Astrocyte of the cerebellum (primary cell): ENCODE measurements around the gene PHYHD1.

Source experiments
- DNase-seq: peaks from one replicate; pipeline ENCODE4 v3.0.0-alpha.2; 2011; ENCODE audit warnings: low read depth
- H3K4me3 ChIP-seq: 2 replicates; pipeline ENCODE4 v1.5.1; 2011; ENCODE audit warnings: mild to moderate bottlenecking, low read depth, low read length, moderate library complexity
- in situ Hi-C: cut with HindIII; loops from 2 replicates; pipeline ENCODE4 v1.10.0; 2017; ENCODE audit warnings: low sequenced_read_pairs
- TF ChIP-seq, protein P1 (sequence below): IDR thresholded peaks from 2 replicates; pipeline ENCODE4 v1.5.1; 2012; ENCODE audit warnings: low read length, low read depth, moderate library complexity, mild to moderate bottlenecking; ENCODE audit errors: missing control alignments

The PHYHD1 gene

DNA sequence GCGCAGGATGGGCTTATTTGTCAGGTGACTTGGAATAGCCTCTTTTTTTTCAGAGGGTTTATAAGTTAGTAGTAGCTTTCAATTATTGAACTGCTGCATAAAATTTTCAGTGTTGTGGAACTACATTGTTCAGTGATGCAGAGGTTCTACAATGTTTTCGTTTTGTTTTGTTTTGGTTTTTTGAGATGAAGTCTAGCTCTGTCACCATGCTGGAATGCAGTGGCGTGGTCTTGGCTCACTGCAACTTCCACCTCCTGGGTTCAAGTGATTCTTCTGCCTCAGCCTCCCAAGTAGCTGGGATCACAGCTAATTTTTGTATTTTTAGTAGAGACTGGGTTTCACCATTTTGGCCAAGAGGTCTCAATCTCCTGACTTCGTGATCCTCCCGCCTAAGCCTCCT lies 48.7 kb downstream of the PHYHD1 start:
- DNase-seq: no peak
- H3K4me3 ChIP-seq: no peak overlapping the region
- in situ Hi-C loops: no loop called here
- TF ChIP-seq, protein P1, sequence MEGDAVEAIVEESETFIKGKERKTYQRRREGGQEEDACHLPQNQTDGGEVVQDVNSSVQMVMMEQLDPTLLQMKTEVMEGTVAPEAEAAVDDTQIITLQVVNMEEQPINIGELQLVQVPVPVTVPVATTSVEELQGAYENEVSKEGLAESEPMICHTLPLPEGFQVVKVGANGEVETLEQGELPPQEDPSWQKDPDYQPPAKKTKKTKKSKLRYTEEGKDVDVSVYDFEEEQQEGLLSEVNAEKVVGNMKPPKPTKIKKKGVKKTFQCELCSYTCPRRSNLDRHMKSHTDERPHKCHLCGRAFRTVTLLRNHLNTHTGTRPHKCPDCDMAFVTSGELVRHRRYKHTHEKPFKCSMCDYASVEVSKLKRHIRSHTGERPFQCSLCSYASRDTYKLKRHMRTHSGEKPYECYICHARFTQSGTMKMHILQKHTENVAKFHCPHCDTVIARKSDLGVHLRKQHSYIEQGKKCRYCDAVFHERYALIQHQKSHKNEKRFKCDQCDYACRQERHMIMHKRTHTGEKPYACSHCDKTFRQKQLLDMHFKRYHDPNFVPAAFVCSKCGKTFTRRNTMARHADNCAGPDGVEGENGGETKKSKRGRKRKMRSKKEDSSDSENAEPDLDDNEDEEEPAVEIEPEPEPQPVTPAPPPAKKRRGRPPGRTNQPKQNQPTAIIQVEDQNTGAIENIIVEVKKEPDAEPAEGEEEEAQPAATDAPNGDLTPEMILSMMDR: no peak

DNA sequence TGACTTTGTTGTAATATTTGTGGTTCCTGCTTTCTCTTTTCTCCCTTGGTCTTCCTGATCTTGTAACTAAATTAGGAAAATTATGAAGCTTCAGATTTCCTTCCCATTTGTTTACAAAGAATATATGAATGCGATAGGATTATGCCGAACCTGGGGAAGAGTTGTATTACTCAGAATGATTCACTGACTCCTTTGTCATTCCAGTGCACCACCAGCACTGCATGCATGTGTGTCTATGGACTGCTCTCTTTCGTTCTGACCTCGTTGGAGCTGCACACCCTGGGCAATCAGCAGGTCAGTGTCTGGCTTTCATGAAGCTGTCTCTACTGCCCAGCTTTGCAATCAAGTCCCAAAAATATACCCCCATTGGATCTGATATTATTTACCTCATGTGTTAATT lies 52.2 kb downstream of the PHYHD1 start:
- DNase-seq: peak; percentile 47

DNA sequence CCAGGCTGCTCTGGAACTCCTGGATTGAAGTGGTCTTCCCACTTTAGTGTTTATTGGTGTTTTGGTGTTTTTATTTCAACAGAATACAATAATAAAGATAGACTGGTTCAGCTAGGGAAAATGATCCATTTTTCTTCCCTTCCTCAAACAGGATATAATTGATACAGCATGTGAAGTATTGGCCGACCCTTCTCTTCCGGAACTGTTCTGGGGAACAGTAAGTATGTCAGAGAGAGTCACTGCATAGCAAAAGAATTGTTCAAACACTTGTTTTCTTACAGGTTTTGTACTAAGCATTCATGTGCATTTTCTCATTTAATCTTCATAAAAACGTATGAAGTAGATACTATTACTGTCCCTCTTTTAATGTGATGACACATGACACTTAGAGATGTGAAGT lies 58.3 kb downstream of the PHYHD1 start:
- DNase-seq: no peak
- TF ChIP-seq, protein P1: no peak
- in situ Hi-C loops: no loop called here
- H3K4me3 ChIP-seq: no peak overlapping the region

More for the DNA sequence above, 52.2 kb downstream of the PHYHD1 start:
- H3K4me3 ChIP-seq: no peak overlapping the region
- in situ Hi-C loops: no loop called here
- TF ChIP-seq, protein P1: no peak

DNA sequence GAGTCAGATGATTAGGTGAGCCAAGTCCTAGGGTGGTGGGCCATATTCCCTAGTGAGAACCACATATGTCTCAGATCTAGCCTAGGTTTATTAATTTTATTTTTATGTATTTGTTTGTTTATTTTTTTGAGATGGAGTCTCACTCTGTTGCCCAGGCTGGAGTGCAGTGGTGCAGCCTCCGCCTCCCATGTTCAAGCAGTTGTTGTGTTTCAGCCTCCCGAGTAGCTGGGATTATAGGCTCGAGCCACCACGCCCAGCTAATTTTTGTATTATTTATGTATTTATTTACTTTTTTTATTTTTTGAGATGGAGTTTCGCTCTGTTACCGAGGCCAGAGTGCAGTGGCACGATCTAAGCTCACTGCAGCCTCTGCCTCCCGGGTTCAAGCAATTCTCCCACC lies 62.8 kb downstream of the PHYHD1 start:
- DNase-seq: no peak
- H3K4me3 ChIP-seq: no peak overlapping the region
- in situ Hi-C loops: no loop called here
- TF ChIP-seq, protein P1: no peak

DNA sequence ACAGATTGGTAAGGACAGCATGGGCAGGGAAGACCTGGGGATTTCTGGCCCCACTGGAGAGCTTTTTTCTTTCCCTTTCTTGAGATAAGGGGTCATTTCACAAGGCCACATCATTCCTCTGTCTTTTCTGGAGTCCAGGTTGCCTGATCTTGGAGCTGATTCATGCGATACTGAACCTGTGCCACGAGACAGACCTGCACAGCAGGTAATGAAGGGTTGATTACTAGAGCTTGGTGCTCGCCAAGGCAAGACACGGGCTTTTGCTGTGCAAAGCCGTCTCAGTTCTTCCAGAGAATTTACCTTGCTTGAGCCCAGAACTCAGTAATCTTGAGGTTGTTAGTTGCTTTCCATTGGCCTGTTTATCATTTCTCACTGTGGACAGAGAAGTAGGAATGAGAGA lies 65.9 kb downstream of the PHYHD1 start:
- no peak for DNase-seq
- TF ChIP-seq, protein P1: no peak
- no peak overlapping the region for H3K4me3 ChIP-seq
- in situ Hi-C loops: no loop called here

DNA sequence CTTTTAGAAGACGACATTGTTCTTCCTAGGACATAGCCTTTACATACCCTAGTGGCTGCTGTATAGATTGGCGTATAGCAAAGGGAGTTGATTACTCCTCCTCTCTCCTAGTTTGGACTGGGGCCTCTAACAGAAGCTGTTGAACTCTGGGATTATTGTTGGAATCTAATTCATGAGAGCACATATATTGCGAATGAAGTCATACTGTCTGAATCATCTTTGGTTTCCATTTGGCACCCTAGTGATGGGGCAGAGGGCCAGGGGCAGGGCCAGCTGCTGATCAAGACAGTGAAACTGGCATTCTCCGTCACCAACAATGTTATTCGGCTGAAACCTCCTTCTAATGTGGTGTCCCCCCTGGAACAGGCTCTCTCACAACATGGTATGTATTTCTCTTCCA lies 67.0 kb downstream of the PHYHD1 start:
- H3K4me3 ChIP-seq: no peak overlapping the region
- in situ Hi-C loops: no loop called here
- TF ChIP-seq, protein P1: no peak
- DNase-seq: peak; percentile 79
